ENCODE results near the gene KCNB1.

The KCNB1 gene

GRCh38 chr20:49385465-49385864 is 97.0 kb downstream of the KCNB1 start:
- DNase-seq, result peak in 1 of 2 donors; percentile 9

GRCh38 chr20:49384437-49385434 is 97.7 kb downstream of the KCNB1 start:
- peak; percentile 41 to 49 for DNase-seq

GRCh38 chr20:49381558-49382493 is 100.6 kb downstream of the KCNB1 start:
- DNase-seq, result no peak

- no peak for DNase-seq
Measured at GRCh38 chr20:49380337-49380780, 102.1 kb downstream of the KCNB1 start.

GRCh38 chr20:49379338-49379737 is 103.1 kb downstream of the KCNB1 start:
- DNase-seq, result no peak

GRCh38 chr20:49377326-49377725 is 105.1 kb downstream of the KCNB1 start:
- no peak for DNase-seq

- DNase-seq, result no peak
Measured at GRCh38 chr20:49375170-49375569, 107.3 kb downstream of the KCNB1 start.

GRCh38 chr20:49372095-49372734 is 110.3 kb downstream of the KCNB1 start:
- DNase-seq, result no peak

- DNase-seq, result no peak
Measured at GRCh38 chr20:49368596-49368995, 113.9 kb downstream of the KCNB1 start.

GRCh38 chr20:49367113-49367512 is 115.4 kb downstream of the KCNB1 start:
- no peak for DNase-seq

GRCh38 chr20:49366687-49367086 is 115.8 kb downstream of the KCNB1 start:
- no peak for DNase-seq

GRCh38 chr20:49361862-49362660 is 120.4 kb downstream of the KCNB1 start:
- DNase-seq, result no peak

- no peak for DNase-seq
Measured at GRCh38 chr20:49360242-49360968, 122.1 kb downstream of the KCNB1 start.

GRCh38 chr20:49356676-49357075 is 125.8 kb downstream of the KCNB1 start:
- DNase-seq, result no peak

- no peak for DNase-seq
Measured at GRCh38 chr20:49354673-49355072, 127.8 kb downstream of the KCNB1 start.

- DNase-seq, result no peak
Measured at GRCh38 chr20:49353348-49353747, 129.1 kb downstream of the KCNB1 start.

- DNase-seq, result no peak
Measured at GRCh38 chr20:49352751-49353150, 129.7 kb downstream of the KCNB1 start.

- no peak for DNase-seq
Measured at GRCh38 chr20:49351775-49352174, 130.7 kb downstream of the KCNB1 start.

- no peak for DNase-seq
Measured at GRCh38 chr20:49349694-49350252, 132.7 kb downstream of the KCNB1 start.

- DNase-seq, result no peak
Measured at GRCh38 chr20:49349078-49349477, 133.4 kb downstream of the KCNB1 start.

GRCh38 chr20:49348563-49348962 is 133.9 kb downstream of the KCNB1 start:
- DNase-seq, result no peak

Data from CD4-positive, alpha-beta T cell treated with Interleukin-1 beta for 1 hour (primary cell).